NB4 (cell line): Measurements from ENCODE around the gene PHACTR1.

Experiments
- POLR2A ChIP-seq: IDR thresholded peaks from 2 replicates; pipeline ENCODE4 v1.6.1; 2011; ENCODE audit warnings: mild to moderate bottlenecking; ENCODE audit not compliant: insufficient read length; ENCODE audit errors: extremely low read depth
- TF ChIP-seq, protein P1 (sequence below): IDR thresholded peaks from one replicate; pipeline ENCODE4 v1.5.1; 2012; ENCODE audit warnings: low read depth, low read length
- TF ChIP-seq, protein P2 (sequence below): IDR thresholded peaks from 2 replicates; pipeline ENCODE4 v1.6.1; 2011; ENCODE audit warnings: low read depth, low read length

DNA sequence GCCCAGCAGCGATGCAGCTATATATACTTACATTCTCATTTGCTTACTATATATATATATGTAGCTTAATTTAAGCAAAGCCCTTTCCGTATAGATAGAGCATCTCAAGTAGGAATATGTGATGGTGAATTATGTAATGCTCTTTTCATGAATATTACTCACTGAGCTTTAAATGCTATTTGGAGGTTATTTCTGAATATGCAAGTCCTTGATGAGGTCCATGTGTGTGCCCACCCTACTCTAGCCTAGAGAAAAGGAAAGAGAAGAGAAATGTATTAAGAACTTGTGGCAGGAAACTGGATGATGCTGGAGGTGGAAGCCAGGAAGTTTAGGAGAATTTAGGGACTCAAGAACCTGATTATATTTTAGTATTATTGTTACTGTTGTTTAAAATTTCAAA, 63.2 kb downstream of the PHACTR1 start:
- TF ChIP-seq, protein P1, sequence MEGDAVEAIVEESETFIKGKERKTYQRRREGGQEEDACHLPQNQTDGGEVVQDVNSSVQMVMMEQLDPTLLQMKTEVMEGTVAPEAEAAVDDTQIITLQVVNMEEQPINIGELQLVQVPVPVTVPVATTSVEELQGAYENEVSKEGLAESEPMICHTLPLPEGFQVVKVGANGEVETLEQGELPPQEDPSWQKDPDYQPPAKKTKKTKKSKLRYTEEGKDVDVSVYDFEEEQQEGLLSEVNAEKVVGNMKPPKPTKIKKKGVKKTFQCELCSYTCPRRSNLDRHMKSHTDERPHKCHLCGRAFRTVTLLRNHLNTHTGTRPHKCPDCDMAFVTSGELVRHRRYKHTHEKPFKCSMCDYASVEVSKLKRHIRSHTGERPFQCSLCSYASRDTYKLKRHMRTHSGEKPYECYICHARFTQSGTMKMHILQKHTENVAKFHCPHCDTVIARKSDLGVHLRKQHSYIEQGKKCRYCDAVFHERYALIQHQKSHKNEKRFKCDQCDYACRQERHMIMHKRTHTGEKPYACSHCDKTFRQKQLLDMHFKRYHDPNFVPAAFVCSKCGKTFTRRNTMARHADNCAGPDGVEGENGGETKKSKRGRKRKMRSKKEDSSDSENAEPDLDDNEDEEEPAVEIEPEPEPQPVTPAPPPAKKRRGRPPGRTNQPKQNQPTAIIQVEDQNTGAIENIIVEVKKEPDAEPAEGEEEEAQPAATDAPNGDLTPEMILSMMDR: no peak
- TF ChIP-seq POLR2A: no peak
- TF ChIP-seq, protein P2, sequence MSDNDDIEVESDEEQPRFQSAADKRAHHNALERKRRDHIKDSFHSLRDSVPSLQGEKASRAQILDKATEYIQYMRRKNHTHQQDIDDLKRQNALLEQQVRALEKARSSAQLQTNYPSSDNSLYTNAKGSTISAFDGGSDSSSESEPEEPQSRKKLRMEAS: no peak
